CD4-positive, alpha-beta T cell (primary cell): ENCODE measurements around the gene SFTPB. TPM values are rescaled to one million over a fixed set of nuclear protein-coding genes. Genes with fewer than 3 reads are reported as not detected.

Experiments used
- ATAC-seq: fragments of 200-7000 bp; cut with Tn5 transposase; one replicate; pipeline ENCODE4 v1.10.0; 2022; ENCODE audit warnings: mild to moderate bottlenecking; ENCODE audit not compliant: poor library complexity
- CTCF ChIA-PET: fragments of 350-600 bp; sonication (Branson Sonifier 250); formaldehyde crosslinking; loops from one replicate; lab custom pipeline; 2021; ENCODE audit warnings: antibody characterized with exemption, inconsistent platforms; lab: Charles Lee
- POLR2A ChIA-PET: fragments of 350-600 bp; sonication (Branson Sonifier 250); formaldehyde crosslinking; loops from one replicate; lab custom pipeline; 2021; ENCODE audit warnings: antibody characterized with exemption, inconsistent platforms; lab: Charles Lee
- DNase-seq, 14 experiments: peaks; one replicate each; pipeline ENCODE4 v3.0.0-alpha.2; 2013 to 2020; ENCODE audit warnings: mixed read lengths in 2 of 14
- H3K27ac ChIP-seq, 2 donors: one replicate each; pipeline versions ENCODE4 v1.5.1 to v1.7.0; 2013; ENCODE audit warnings: low read length in 2 of 2, low read depth in 1 of 2, mild to moderate bottlenecking in 1 of 2
- H3K27me3 ChIP-seq, 2 experiments: 1 replicate in 1 of 2; 2 replicates in 1 of 2; pipeline versions ENCODE4 v1.6.1 to v1.7.0; 2013; ENCODE audit warnings: low read length in 2 of 2, control low read depth in 1 of 2, mild to moderate bottlenecking in 1 of 2, moderate library complexity in 1 of 2; ENCODE audit not compliant: insufficient read depth in 2 of 2, control insufficient read depth in 1 of 2
- H3K36me3 ChIP-seq: one replicate; pipeline ENCODE4 v1.6.1; 2013; ENCODE audit warnings: low read length, control low read depth; ENCODE audit not compliant: insufficient read depth
- H3K4me1 ChIP-seq: one replicate; pipeline ENCODE4 v1.6.1; 2013; ENCODE audit warnings: low read length, control low read depth; ENCODE audit not compliant: insufficient read depth
- H3K4me3 ChIP-seq: one replicate; pipeline ENCODE4 v1.5.1; 2013; ENCODE audit warnings: mild to moderate bottlenecking, low read length, moderate library complexity
- H3K9me3 ChIP-seq, 2 experiments: 1 replicate in 1 of 2; 2 replicates in 1 of 2; pipeline versions ENCODE4 v1.6.1 to v1.7.0; 2013; ENCODE audit warnings: low read length in 2 of 2, mild to moderate bottlenecking in 2 of 2, control low read depth in 1 of 2, moderate library complexity in 1 of 2; ENCODE audit not compliant: control insufficient read depth in 1 of 2, insufficient read depth in 1 of 2
- H3K27ac Mint-ChIP-seq: one replicate; pipeline ENCODE4 v1.8.0; 2020; ENCODE audit warnings: mixed read lengths
- H3K27me3 Mint-ChIP-seq: one replicate; pipeline ENCODE4 v1.8.0; 2021; ENCODE audit warnings: mixed read lengths
- H3K36me3 Mint-ChIP-seq: one replicate; pipeline ENCODE4 v1.8.0; 2021; ENCODE audit warnings: low read depth, mixed read lengths
- H3K4me1 Mint-ChIP-seq: one replicate; pipeline ENCODE4 v1.8.0; 2021; ENCODE audit warnings: low read depth, mixed read lengths
- H3K4me3 Mint-ChIP-seq: one replicate; pipeline ENCODE4 v1.8.0; 2020; ENCODE audit warnings: mild to moderate bottlenecking, mixed read lengths
- H3K9me3 Mint-ChIP-seq: one replicate; pipeline ENCODE4 v1.8.0; 2020; ENCODE audit warnings: mixed read lengths
- intact Hi-C, 2 experiments: fragments of 100-400 bp; cut with DNase I in 1 of 2; cut with micrococcal nuclease in 1 of 2; formaldehyde crosslinking; loops; one replicate each; pipeline versions ENCODE4 v1.15.1 to v1.9.0; 2023 to 2025; cut with DNase I, micrococcal nuclease
- total RNA-seq, 174 experiments: library from RNA in 2 of 174; stranded (reverse) in 2 of 174; gene quantifications; one replicate each; pipeline ENCODE4 v1.2.3 and lab custom pipeline; 2021 to 2026
- TF ChIP-seq, protein P1 (sequence below): fragments of 200-600 bp; IDR thresholded peaks from one replicate; pipeline ENCODE4 v1.8.0; 2022; ENCODE audit warnings: antibody characterized with exemption, mild to moderate bottlenecking

Gene SFTPB
- total RNA-seq, 2 experiments from 2014 or later = not detected

DNA sequence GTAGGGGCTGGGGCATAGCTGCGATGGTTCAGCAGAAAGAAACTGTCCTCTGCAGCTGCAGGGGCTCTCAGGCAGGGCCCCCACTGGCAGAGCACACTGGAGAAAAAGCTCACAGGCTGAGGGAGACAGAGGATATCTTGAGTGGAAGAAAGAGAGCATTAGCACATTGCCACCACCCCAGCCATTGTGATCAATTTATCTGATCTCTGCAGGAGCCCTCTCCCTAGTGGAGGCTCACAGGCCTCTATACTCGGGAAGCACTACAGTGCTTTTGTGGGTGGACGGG lies 801 bp upstream of the SFTPB start:
- Histone ChIP-seq H3K27ac (no peak overlapping the region), H3K27me3 (no peaks in the 10 kb centered on the region), H3K9me3 (no peaks in the 10 kb centered on the region), H3K36me3 (no peaks in the 10 kb centered on the region), H3K4me3 (no peak overlapping the region), H3K4me1 (no peaks in the 10 kb centered on the region)
- H3K9me3 Mint-ChIP-seq = no peaks in the 10 kb centered on the region
- H3K27me3 Mint-ChIP-seq = no peaks in the 10 kb centered on the region
- H3K4me1 Mint-ChIP-seq = no peaks in the 10 kb centered on the region
- CTCF ChIA-PET = no interaction called here
- H3K36me3 Mint-ChIP-seq = no peaks in the 10 kb centered on the region
- intact Hi-C loops = no loop called here
- no peak overlapping the region for H3K4me3 Mint-ChIP-seq
- no peak overlapping the region for H3K27ac Mint-ChIP-seq
- POLR2A ChIA-PET = no interaction called here
- no peak for DNase-seq
- no peak for ATAC-seq
- TF ChIP-seq, protein P1, sequence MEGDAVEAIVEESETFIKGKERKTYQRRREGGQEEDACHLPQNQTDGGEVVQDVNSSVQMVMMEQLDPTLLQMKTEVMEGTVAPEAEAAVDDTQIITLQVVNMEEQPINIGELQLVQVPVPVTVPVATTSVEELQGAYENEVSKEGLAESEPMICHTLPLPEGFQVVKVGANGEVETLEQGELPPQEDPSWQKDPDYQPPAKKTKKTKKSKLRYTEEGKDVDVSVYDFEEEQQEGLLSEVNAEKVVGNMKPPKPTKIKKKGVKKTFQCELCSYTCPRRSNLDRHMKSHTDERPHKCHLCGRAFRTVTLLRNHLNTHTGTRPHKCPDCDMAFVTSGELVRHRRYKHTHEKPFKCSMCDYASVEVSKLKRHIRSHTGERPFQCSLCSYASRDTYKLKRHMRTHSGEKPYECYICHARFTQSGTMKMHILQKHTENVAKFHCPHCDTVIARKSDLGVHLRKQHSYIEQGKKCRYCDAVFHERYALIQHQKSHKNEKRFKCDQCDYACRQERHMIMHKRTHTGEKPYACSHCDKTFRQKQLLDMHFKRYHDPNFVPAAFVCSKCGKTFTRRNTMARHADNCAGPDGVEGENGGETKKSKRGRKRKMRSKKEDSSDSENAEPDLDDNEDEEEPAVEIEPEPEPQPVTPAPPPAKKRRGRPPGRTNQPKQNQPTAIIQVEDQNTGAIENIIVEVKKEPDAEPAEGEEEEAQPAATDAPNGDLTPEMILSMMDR = no peak

DNA sequence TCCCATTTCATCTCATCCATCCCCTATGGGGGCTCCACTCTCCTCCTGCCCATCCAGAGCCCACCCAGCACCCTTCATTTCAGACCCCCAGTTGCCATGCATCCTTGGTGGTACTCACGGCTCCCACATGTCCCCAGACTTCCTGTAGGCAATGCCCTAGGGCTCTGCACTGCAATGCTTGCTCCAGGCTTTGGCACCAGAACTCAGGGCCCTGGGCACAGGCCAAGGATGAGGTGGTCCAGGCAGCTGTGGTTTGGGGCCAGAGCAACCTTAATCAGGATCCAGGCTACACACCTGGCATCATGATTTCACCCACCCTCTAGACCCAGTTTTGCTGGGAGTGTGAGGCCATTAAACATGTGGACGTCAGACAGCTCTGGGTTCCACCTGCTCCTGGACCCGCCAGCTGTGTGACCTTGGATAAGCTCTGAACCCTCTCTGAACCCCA lies 414 bp downstream of the SFTPB start:
- Histone ChIP-seq H3K4me3 (no peak overlapping the region), H3K27me3 (no peaks in the 10 kb centered on the region), H3K36me3 (no peaks in the 10 kb centered on the region), H3K27ac (no peak overlapping the region), H3K9me3 (no peaks in the 10 kb centered on the region), H3K4me1 (no peaks in the 10 kb centered on the region)
- Mint-ChIP-seq H3K4me1 (no peaks in the 10 kb centered on the region), H3K27ac (no peak overlapping the region), H3K4me3 (no peak overlapping the region), H3K27me3 (no peaks in the 10 kb centered on the region), H3K9me3 (no peaks in the 10 kb centered on the region), H3K36me3 (no peaks in the 10 kb centered on the region)
- POLR2A ChIA-PET = no interaction called here
- CTCF ChIA-PET = no interaction called here
- TF ChIP-seq, protein P1 = no peak
- ATAC-seq (no peak), DNase-seq (no peak)
- intact Hi-C loops = no loop called here

DNA sequence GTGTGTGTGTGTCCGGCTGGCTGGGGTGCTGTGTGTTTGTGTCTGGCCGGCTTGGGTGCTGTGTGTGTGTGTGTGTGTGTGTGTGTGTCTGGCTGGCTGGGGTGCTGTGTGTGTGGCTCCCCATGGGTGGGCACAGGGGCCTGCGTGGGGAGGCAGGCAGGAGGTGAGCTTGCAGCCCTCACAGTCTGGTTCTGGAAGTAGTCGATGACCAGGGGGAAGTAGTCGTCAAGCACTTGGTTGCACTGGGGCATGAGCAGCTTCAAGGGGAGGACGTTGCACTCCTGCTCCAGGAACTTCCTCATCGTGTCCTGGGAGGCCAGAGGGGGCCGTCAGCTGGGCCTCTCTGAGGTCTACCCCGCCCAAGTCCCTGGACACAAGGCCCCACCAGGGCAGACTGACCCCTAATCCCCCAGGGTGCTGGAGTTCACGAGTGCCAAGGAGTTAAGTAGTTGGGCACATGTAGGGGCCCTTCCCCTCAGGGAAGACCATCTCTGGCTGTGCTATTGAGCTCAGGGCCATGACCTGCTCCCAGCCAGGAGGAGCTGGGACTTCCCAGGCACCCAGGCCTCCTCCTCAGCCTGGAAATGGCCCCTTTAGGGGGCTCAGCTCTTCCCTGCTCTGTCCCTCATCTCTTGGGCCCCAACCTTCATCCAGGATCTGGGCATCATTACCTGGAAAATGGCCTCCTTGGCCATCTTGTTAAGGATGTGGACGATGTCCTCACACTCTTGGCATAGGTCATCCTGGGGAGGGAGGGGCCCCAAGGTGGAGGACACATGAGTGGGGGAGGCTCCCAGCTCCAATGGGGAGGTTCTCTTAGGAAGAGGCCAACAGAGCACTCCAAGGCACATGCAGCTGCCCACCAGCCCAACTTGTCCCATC lies 1.3 kb downstream of the SFTPB start:
- Histone ChIP-seq H3K27ac (no peak overlapping the region), H3K4me3 (no peak overlapping the region), H3K4me1 (no peaks in the 10 kb centered on the region), H3K27me3 (no peaks in the 10 kb centered on the region), H3K9me3 (no peaks in the 10 kb centered on the region), H3K36me3 (no peaks in the 10 kb centered on the region)
- CTCF ChIA-PET = no interaction called here
- no peaks in the 10 kb centered on the region for H3K27me3 Mint-ChIP-seq
- TF ChIP-seq, protein P1 = no peak
- no peaks in the 10 kb centered on the region for H3K9me3 Mint-ChIP-seq
- H3K4me1 Mint-ChIP-seq = no peaks in the 10 kb centered on the region
- POLR2A ChIA-PET = no interaction called here
- no peak for ATAC-seq
- intact Hi-C loops = no loop called here
- DNase-seq = no peak
- H3K36me3 Mint-ChIP-seq = no peaks in the 10 kb centered on the region
- H3K4me3 Mint-ChIP-seq = no peak overlapping the region
- no peak overlapping the region for H3K27ac Mint-ChIP-seq
